HG02973 (cell line): ENCODE data around the gene FAM131C.
"Not testable (repeated sequence)": the region's sequence is repeated elsewhere in the genome, so short reads cannot be mapped to it uniquely, and the experiment has no call there.

Experiments used
- ATAC-seq: cut with Tn5 transposase; IDR thresholded peaks from one replicate; pipeline ENCODE4 v1.9.1; 2021; ENCODE audit warnings: moderate library complexity; ENCODE audit not compliant: unreplicated experiment

FAM131C gene

GRCh38 chr1:16042096-16042495, 31.4 kb downstream of the FAM131C start:
- ATAC-seq: no peak

GRCh38 chr1:16041200-16041599, 32.3 kb downstream of the FAM131C start:
- ATAC-seq: no peak

GRCh38 chr1:16039871-16040270, 33.6 kb downstream of the FAM131C start:
- not testable (repeated sequence) for ATAC-seq

- ATAC-seq: no peak
These were observed 34.9 kb downstream of the FAM131C start for GRCh38 chr1:16038620-16038912.

GRCh38 chr1:16036461-16036860, 37.0 kb downstream of the FAM131C start:
- not testable (repeated sequence) for ATAC-seq

- not testable (repeated sequence) for ATAC-seq
These were observed 40.3 kb downstream of the FAM131C start for GRCh38 chr1:16033103-16033632.

- ATAC-seq: no peak
These were observed 40.9 kb downstream of the FAM131C start for GRCh38 chr1:16032388-16033102.

GRCh38 chr1:16031551-16031950, 41.9 kb downstream of the FAM131C start:
- ATAC-seq: no peak

GRCh38 chr1:16029288-16029687, 44.2 kb downstream of the FAM131C start:
- no peak for ATAC-seq

- not testable (repeated sequence) for ATAC-seq
These were observed 44.5 kb downstream of the FAM131C start for GRCh38 chr1:16029003-16029268.

- no peak for ATAC-seq
These were observed 45.0 kb downstream of the FAM131C start for GRCh38 chr1:16028237-16029002.

GRCh38 chr1:16026723-16027484, 46.5 kb downstream of the FAM131C start:
- ATAC-seq: no peak

- ATAC-seq: not testable (repeated sequence)
These were observed 47.1 kb downstream of the FAM131C start for GRCh38 chr1:16026302-16026701.

- no peak for ATAC-seq
These were observed 50.3 kb downstream of the FAM131C start for GRCh38 chr1:16023050-16023653.

- no peak for ATAC-seq
These were observed 51.1 kb downstream of the FAM131C start for GRCh38 chr1:16022393-16022792.

- no peak for ATAC-seq
These were observed 51.8 kb downstream of the FAM131C start, which contains the start of gene CLCNKA for GRCh38 chr1:16021681-16022080. TSS of gene CLCNKA (plus strand) at chr1:16022036. CDS start at chr1:16022620, 584 bp downstream.

- not testable (repeated sequence) for ATAC-seq
These were observed 52.6 kb downstream of the FAM131C start for GRCh38 chr1:16020878-16021277.

GRCh38 chr1:16020325-16020724, 53.1 kb downstream of the FAM131C start:
- ATAC-seq: no peak

GRCh38 chr1:16019644-16020277, 53.7 kb downstream of the FAM131C start:
- ATAC-seq: no peak

- ATAC-seq: no peak
These were observed 54.5 kb downstream of the FAM131C start for GRCh38 chr1:16018749-16019643.
